CD14-positive monocyte (primary cell): ENCODE results near the gene TXNRD2. TPM values are rescaled to one million over a fixed set of nuclear protein-coding genes. Genes with fewer than 3 reads are reported as not detected.
A peak's percentile ranks its signal among the peaks of the same experiment; 100 is the strongest.

Experiments used
- DNase-seq, 3 donors: peaks; one replicate each; pipeline ENCODE4 v3.0.0-alpha.2; 2011 to 2022
- H2AFZ ChIP-seq: 2 replicates; pipeline ENCODE4 v1.6.0; 2012; ENCODE audit warnings: mild to moderate bottlenecking, low read depth, low read length, inconsistent platforms; ENCODE audit not compliant: insufficient read depth, poor library complexity, severe bottlenecking
- H3K27ac ChIP-seq, 2 donors: 1 replicate in 1 of 2; 2 replicates in 1 of 2; pipeline ENCODE4 v1.5.1; 2012 to 2013; ENCODE audit warnings: low read length in 2 of 2, control low read depth in 1 of 2, inconsistent platforms in 1 of 2, low read depth in 1 of 2, mild to moderate bottlenecking in 1 of 2
- H3K27me3 ChIP-seq, 2 donors: one replicate each; pipeline versions ENCODE4 v1.6.0 to v1.6.1; 2011 to 2013; ENCODE audit warnings: low read length in 2 of 2; ENCODE audit not compliant: control insufficient read depth in 2 of 2, insufficient read depth in 2 of 2
- H3K36me3 ChIP-seq, 2 donors: replicated peaks in 1 of 2; 1 replicate in 1 of 2; 2 replicates in 1 of 2; pipeline versions ENCODE4 v1.5.1 to v1.6.1; 2012 to 2013; ENCODE audit warnings: low read length in 2 of 2, control low read depth in 1 of 2, inconsistent platforms in 1 of 2, mild to moderate bottlenecking in 1 of 2; ENCODE audit not compliant: insufficient read depth in 2 of 2, control insufficient read depth in 1 of 2
- H3K4me1 ChIP-seq, 2 donors: 1 replicate in 1 of 2; 2 replicates in 1 of 2; pipeline versions ENCODE4 v1.5.1 to v1.6.1; 2012 to 2013; ENCODE audit warnings: low read length in 2 of 2, control low read depth in 1 of 2, inconsistent platforms in 1 of 2, mild to moderate bottlenecking in 1 of 2, moderate library complexity in 1 of 2; ENCODE audit not compliant: insufficient read depth in 2 of 2, control insufficient read depth in 1 of 2
- H3K4me2 ChIP-seq: replicated peaks from 2 replicates; pipeline ENCODE3; 2012; ENCODE audit warnings: low read length, moderate library complexity, mild to moderate bottlenecking; ENCODE audit not compliant: poor library complexity, severe bottlenecking; ENCODE audit errors: extremely low read depth
- H3K4me3 ChIP-seq, 3 experiments: fragments of 200-600 bp in 1 of 3; sonication (generic) in 1 of 3; replicated peaks in 1 of 3; 1 replicate in 2 of 3; 2 replicates in 1 of 3; pipeline ENCODE4 v1.5.1; 2011 to 2013; ENCODE audit warnings: low read length in 3 of 3, mild to moderate bottlenecking in 3 of 3, control low read depth in 2 of 3, low read depth in 2 of 3, inconsistent platforms in 1 of 3, moderate library complexity in 1 of 3
- H3K79me2 ChIP-seq: 2 replicates; pipeline ENCODE4 v1.6.0; 2012; ENCODE audit warnings: mild to moderate bottlenecking, control low read depth, inconsistent platforms, low read length, moderate library complexity; ENCODE audit not compliant: insufficient read depth
- H3K9ac ChIP-seq: 2 replicates; pipeline ENCODE4 v1.6.0; 2017; ENCODE audit warnings: low read length, mild to moderate bottlenecking; ENCODE audit not compliant: insufficient read depth, poor library complexity, severe bottlenecking
- H3K9me3 ChIP-seq, 2 donors: replicated peaks in 1 of 2; 1 replicate in 1 of 2; 2 replicates in 1 of 2; pipeline versions ENCODE4 v1.5.1 to v1.6.1; 2012 to 2013; ENCODE audit warnings: low read length in 2 of 2, control low read depth in 1 of 2; ENCODE audit not compliant: control insufficient read depth in 1 of 2, insufficient read depth in 1 of 2
- H4K20me1 ChIP-seq: 2 replicates; pipeline ENCODE4 v1.6.0; 2012; ENCODE audit warnings: mild to moderate bottlenecking, low read length, control low read depth, moderate library complexity; ENCODE audit not compliant: insufficient read depth
- H3K27ac Mint-ChIP-seq, 7 donors: one replicate each; pipeline ENCODE4 v1.8.0; 2020; ENCODE audit warnings: mild to moderate bottlenecking in 7 of 7, mixed read lengths in 7 of 7, moderate library complexity in 6 of 7, inconsistent platforms in 2 of 7
- H3K27me3 Mint-ChIP-seq, 3 donors: one replicate each; pipeline ENCODE4 v1.8.0; 2021 to 2022; ENCODE audit warnings: low read depth in 3 of 3, mild to moderate bottlenecking in 3 of 3, mixed read lengths in 3 of 3, moderate library complexity in 3 of 3, inconsistent platforms in 1 of 3
- H3K36me3 Mint-ChIP-seq, 2 donors: one replicate each; pipeline ENCODE4 v1.8.0; 2020; ENCODE audit warnings: mixed read lengths in 2 of 2, inconsistent platforms in 1 of 2, mild to moderate bottlenecking in 1 of 2
- H3K4me1 Mint-ChIP-seq: one replicate; pipeline ENCODE4 v1.8.0; 2020; ENCODE audit warnings: mild to moderate bottlenecking, mixed read lengths
- H3K4me3 Mint-ChIP-seq, 2 donors: one replicate each; pipeline ENCODE4 v1.8.0; 2020; ENCODE audit warnings: mild to moderate bottlenecking in 2 of 2, mixed read lengths in 2 of 2, moderate library complexity in 1 of 2
- H3K9me3 Mint-ChIP-seq, 7 donors: one replicate each; pipeline ENCODE4 v1.8.0; 2020 to 2022; ENCODE audit warnings: mixed read lengths in 7 of 7, mild to moderate bottlenecking in 6 of 7, moderate library complexity in 6 of 7, inconsistent platforms in 2 of 7
- CTCF ChIP-seq: fragments of 200-600 bp; IDR thresholded peaks from one replicate; pipeline ENCODE4 v1.8.0; 2022; ENCODE audit warnings: antibody characterized with exemption, mild to moderate bottlenecking
- WGBS: methylation state at CpG from one replicate; pipeline ENCODE4 v1.1.5; 2013; ENCODE audit warnings: missing lambda C conversion rate; ENCODE audit not compliant: insufficient coverage; 5-methylcytosine and 5-hydroxymethylcytosine counted together
- intact Hi-C, 2 donors: fragments of 100-400 bp; cut with micrococcal nuclease; formaldehyde crosslinking; loops; one replicate each; pipeline versions ENCODE4 v1.15.0 to v1.15.1; 2023
- polyA plus RNA-seq, 3 donors: library from polyadenylated mRNA; depleted of rRNA in 1 of 3; unstranded in 2 of 3; stranded (reverse) in 1 of 3; fragments of 300-500 nt in 2 of 3; fragments of >200 nt in 1 of 3; fragmentation: Illumina TruSeq in 2 of 3; gene quantifications; 1 replicate in 2 of 3; 2 replicates in 1 of 3; pipeline ENCODE4 v1.2.3, GENCODE V29; 2012 to 2021

The TXNRD2 gene
- polyA plus RNA-seq, 3 donors, result 24.9 to 54.9 (median 30.8) TPM

- no peak for DNase-seq
- no peak overlapping the region for H3K4me3 ChIP-seq
- H3K79me2 ChIP-seq, result no peaks in the 10 kb centered on the region
- no peak for TF ChIP-seq CTCF
- H3K27me3 Mint-ChIP-seq, result peaks cover 0 to 2% (median 0%) of the 10 kb centered on the region in 3 donors
- no peak overlapping the region for H2AFZ ChIP-seq
- WGBS, result 95% methylated on average over 19 of the region's 19 CpGs
- H3K4me1 ChIP-seq, result no peaks in the 10 kb centered on the region
- intact Hi-C loops, result no loop called here
- H3K4me3 Mint-ChIP-seq, result no peak overlapping the region
- no peak overlapping the region for H3K27ac Mint-ChIP-seq
- H3K9ac ChIP-seq, result no peak overlapping the region
- no peaks in the 10 kb centered on the region for H3K9me3 ChIP-seq
- H3K27ac ChIP-seq, result no peak overlapping the region
- H3K36me3 Mint-ChIP-seq, result peaks cover 0 to 10% of the 10 kb centered on the region in 2 donors
- no peaks in the 10 kb centered on the region for H3K4me1 Mint-ChIP-seq
- H3K4me2 ChIP-seq, result no peak overlapping the region
- no peaks in the 10 kb centered on the region for H3K9me3 Mint-ChIP-seq
- H3K27me3 ChIP-seq, result no peaks in the 10 kb centered on the region
- H3K36me3 ChIP-seq, result peaks cover 5 to 25% of the 10 kb centered on the region in 2 donors
- no peaks in the 10 kb centered on the region for H4K20me1 ChIP-seq
Measured at GRCh38 chr22:19871023-19871844, 70.4 kb downstream of the TXNRD2 start.

GRCh38 chr22:19870153-19871022 is 71.2 kb downstream of the TXNRD2 start:
- Histone ChIP-seq H3K9ac (no peak overlapping the region), H3K9me3 (no peaks in the 10 kb centered on the region), H3K79me2 (no peaks in the 10 kb centered on the region), H3K4me2 (no peak overlapping the region), H3K4me3 (no peak overlapping the region), H3K36me3 (peaks cover 3 to 18% of the 10 kb centered on the region in 2 donors), H3K27me3 (no peaks in the 10 kb centered on the region), H2AFZ (no peak overlapping the region), H4K20me1 (no peaks in the 10 kb centered on the region), H3K27ac (no peak overlapping the region), H3K4me1 (no peaks in the 10 kb centered on the region)
- Mint-ChIP-seq H3K27ac (peak overlapping the region in 1 of 7 donors; percentile 77), H3K9me3 (no peaks in the 10 kb centered on the region), H3K4me1 (peaks cover under 1% of the 10 kb centered on the region), H3K27me3 (peaks cover 0 to 2% (median 0%) of the 10 kb centered on the region in 3 donors), H3K36me3 (peaks cover 0 to 6% of the 10 kb centered on the region in 2 donors), H3K4me3 (no peak overlapping the region)
- 95% methylated on average over 28 of the region's 30 CpGs for WGBS
- no peak for TF ChIP-seq CTCF
- intact Hi-C loops, result no loop called here
- no peak for DNase-seq
